ENCODE measurements around the gene TACR2. TPM values are rescaled to one million over a fixed set of nuclear protein-coding genes. Genes with fewer than 3 reads are reported as not detected.

Gene TACR2
- total and polyA plus RNA-seq, 2 donors (not counting 1 experiment from before 2014, with no cell fraction given) = 0.15 to 0.17 TPM

DNA sequence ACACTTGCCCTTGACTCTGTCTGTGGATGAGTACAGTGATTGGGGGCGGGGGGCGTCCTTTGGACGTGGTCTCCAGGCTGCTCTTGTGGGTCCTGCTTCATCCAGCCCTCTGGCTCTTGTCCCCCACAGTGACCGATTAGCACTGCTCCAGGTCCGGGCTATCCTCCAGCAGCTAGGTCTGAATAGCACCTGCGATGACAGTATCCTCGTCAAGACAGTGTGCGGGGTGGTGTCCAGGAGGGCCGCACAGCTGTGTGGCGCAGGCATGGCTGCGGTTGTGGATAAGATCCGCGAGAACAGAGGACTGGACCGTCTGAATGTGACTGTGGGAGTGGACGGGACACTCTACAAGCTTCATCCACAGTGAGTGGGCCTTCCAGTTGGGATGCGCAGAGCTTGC, 18.3 kb downstream of the TACR2 start:
- H3K36me3 ChIP-seq (ENCODE audit: control insufficient read depth, insufficient read depth, low read length) = peaks cover 14% of the 10 kb centered on the region

GRCh38 chr10:69397972-69398371, 18.7 kb downstream of the TACR2 start:
- Histone ChIP-seq H3K4me1 (ENCODE audit: control insufficient read depth, extremely low read depth, insufficient read depth, low read length) (no peaks in the 10 kb centered on the region), H3K4me3 (replicated peaks in 1 of 4; ENCODE audit: control extremely low read depth in 1 of 4, insufficient read depth in 1 of 4, low read depth in 3 of 4, low read length in 4 of 4) (no peak overlapping the region), H2AFZ (ENCODE audit: low read length) (no peak overlapping the region), H3K36me3 (ENCODE audit: control insufficient read depth, insufficient read depth, low read length) (peaks cover 14% of the 10 kb centered on the region), H3K4me2 (ENCODE audit: extremely low read depth, insufficient read depth, low read length) (no peak overlapping the region), H3K27ac (ENCODE audit: insufficient read depth, low read length) (no peak overlapping the region), H3K9ac (ENCODE audit: insufficient read depth, low read length) (no peak overlapping the region), H3K9me3 (ENCODE audit: control insufficient read depth, insufficient read depth, low read depth, low read length) (no peaks in the 10 kb centered on the region), H3K79me2 (ENCODE audit: control insufficient read depth, insufficient read depth, low read length) (no peaks in the 10 kb centered on the region), H4K20me1 (ENCODE audit: control insufficient read depth, extremely low read depth, insufficient read depth, low read length) (no peaks in the 10 kb centered on the region), H3K27me3 (ENCODE audit: control insufficient read depth, insufficient read depth, low read length) (no peaks in the 10 kb centered on the region)
- TF ChIP-seq, protein P1, sequence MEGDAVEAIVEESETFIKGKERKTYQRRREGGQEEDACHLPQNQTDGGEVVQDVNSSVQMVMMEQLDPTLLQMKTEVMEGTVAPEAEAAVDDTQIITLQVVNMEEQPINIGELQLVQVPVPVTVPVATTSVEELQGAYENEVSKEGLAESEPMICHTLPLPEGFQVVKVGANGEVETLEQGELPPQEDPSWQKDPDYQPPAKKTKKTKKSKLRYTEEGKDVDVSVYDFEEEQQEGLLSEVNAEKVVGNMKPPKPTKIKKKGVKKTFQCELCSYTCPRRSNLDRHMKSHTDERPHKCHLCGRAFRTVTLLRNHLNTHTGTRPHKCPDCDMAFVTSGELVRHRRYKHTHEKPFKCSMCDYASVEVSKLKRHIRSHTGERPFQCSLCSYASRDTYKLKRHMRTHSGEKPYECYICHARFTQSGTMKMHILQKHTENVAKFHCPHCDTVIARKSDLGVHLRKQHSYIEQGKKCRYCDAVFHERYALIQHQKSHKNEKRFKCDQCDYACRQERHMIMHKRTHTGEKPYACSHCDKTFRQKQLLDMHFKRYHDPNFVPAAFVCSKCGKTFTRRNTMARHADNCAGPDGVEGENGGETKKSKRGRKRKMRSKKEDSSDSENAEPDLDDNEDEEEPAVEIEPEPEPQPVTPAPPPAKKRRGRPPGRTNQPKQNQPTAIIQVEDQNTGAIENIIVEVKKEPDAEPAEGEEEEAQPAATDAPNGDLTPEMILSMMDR (conservative IDR thresholded peaks at IDR 0.05 in 1 of 2, IDR thresholded peaks at IDR 0.05 in 1 of 2; ENCODE audit: low read depth in 1 of 2, low read length in 2 of 2) = no peak
- DNase-seq (ENCODE audit: low read depth in 2 of 2) = peak in 1 of 2 donors; percentile 75

More for the DNA sequence above, 18.3 kb downstream of the TACR2 start:
- H3K9me3 ChIP-seq (ENCODE audit: control insufficient read depth, insufficient read depth, low read depth, low read length) = no peaks in the 10 kb centered on the region
- H3K27ac ChIP-seq (ENCODE audit: insufficient read depth, low read length) = no peak overlapping the region
- H4K20me1 ChIP-seq (ENCODE audit: control insufficient read depth, extremely low read depth, insufficient read depth, low read length) = no peaks in the 10 kb centered on the region
- peaks cover 3% of the 10 kb centered on the region for H3K4me1 ChIP-seq (ENCODE audit: control insufficient read depth, extremely low read depth, insufficient read depth, low read length)
- H3K4me2 ChIP-seq (ENCODE audit: extremely low read depth, insufficient read depth, low read length) = no peak overlapping the region
- TF ChIP-seq EZH2 (IDR thresholded peaks at IDR 0.05; ENCODE audit: low read length, missing control alignments) = no peak
- TF ChIP-seq, protein P1 (conservative IDR thresholded peaks at IDR 0.05 in 1 of 2, IDR thresholded peaks at IDR 0.05 in 1 of 2; ENCODE audit: low read depth in 1 of 2, low read length in 2 of 2) = no peak
- no peaks in the 10 kb centered on the region for H3K79me2 ChIP-seq (ENCODE audit: control insufficient read depth, insufficient read depth, low read length)
- no peak for DNase-seq (ENCODE audit: low read depth in 2 of 2)
- no peak overlapping the region for H3K9ac ChIP-seq (ENCODE audit: insufficient read depth, low read length)
- no peaks in the 10 kb centered on the region for H3K27me3 ChIP-seq (ENCODE audit: control insufficient read depth, insufficient read depth, low read length)
- H2AFZ ChIP-seq (ENCODE audit: low read length) = no peak overlapping the region
- no peak overlapping the region for H3K4me3 ChIP-seq (replicated peaks in 1 of 4; ENCODE audit: control extremely low read depth in 1 of 4, insufficient read depth in 1 of 4, low read depth in 3 of 4, low read length in 4 of 4)

GRCh38 chr10:69394020-69394419, 22.7 kb downstream of the TACR2 start:
- Histone ChIP-seq H3K4me2 (ENCODE audit: extremely low read depth, insufficient read depth, low read length) (no peak overlapping the region), H3K9me3 (ENCODE audit: control insufficient read depth, insufficient read depth, low read depth, low read length) (no peaks in the 10 kb centered on the region), H2AFZ (ENCODE audit: low read length) (no peak overlapping the region), H3K4me1 (ENCODE audit: control insufficient read depth, extremely low read depth, insufficient read depth, low read length) (peaks cover 2% of the 10 kb centered on the region), H4K20me1 (ENCODE audit: control insufficient read depth, extremely low read depth, insufficient read depth, low read length) (no peaks in the 10 kb centered on the region), H3K27me3 (ENCODE audit: control insufficient read depth, insufficient read depth, low read length) (no peaks in the 10 kb centered on the region), H3K9ac (ENCODE audit: insufficient read depth, low read length) (no peak overlapping the region), H3K36me3 (ENCODE audit: control insufficient read depth, insufficient read depth, low read length) (peaks cover 13% of the 10 kb centered on the region), H3K4me3 (replicated peaks in 1 of 4; ENCODE audit: control extremely low read depth in 1 of 4, insufficient read depth in 1 of 4, low read depth in 3 of 4, low read length in 4 of 4) (no peak overlapping the region), H3K27ac (ENCODE audit: insufficient read depth, low read length) (no peak overlapping the region), H3K79me2 (ENCODE audit: control insufficient read depth, insufficient read depth, low read length) (no peaks in the 10 kb centered on the region)
- no peak for DNase-seq (ENCODE audit: low read depth in 2 of 2)
- no peak for TF ChIP-seq EZH2 (IDR thresholded peaks at IDR 0.05; ENCODE audit: low read length, missing control alignments)
- TF ChIP-seq, protein P1 (conservative IDR thresholded peaks at IDR 0.05 in 1 of 2, IDR thresholded peaks at IDR 0.05 in 1 of 2; ENCODE audit: low read depth in 1 of 2, low read length in 2 of 2) = no peak
